GM18951 (cell line): ENCODE measurements around the gene ABHD12.

ENCODE experiments used
- POLR2A ChIP-seq: IDR thresholded peaks from 4 replicates; pipeline ENCODE4 v1.6.1; 2011; ENCODE audit warnings: mild to moderate bottlenecking; ENCODE audit not compliant: insufficient read length, insufficient read depth; ENCODE audit errors: extremely low read depth
- in situ Hi-C: fragments of 300-500 bp; cut with MboI; formaldehyde crosslinking; loops from one replicate; pipeline ENCODE4 v1.12.0; 2022; ENCODE audit warnings: low sequenced_read_pairs, mixed read lengths, inconsistent platforms; ENCODE audit not compliant: unreplicated experiment

ABHD12 gene

GRCh38 chr20:25296094-25297093, 94.2 kb downstream of the ABHD12 start:
- TF ChIP-seq POLR2A, result no peak
- in situ Hi-C loops, result no loop called here

- no peak for TF ChIP-seq POLR2A
- in situ Hi-C loops, result no loop called here
These were observed 95.1 kb downstream of the ABHD12 start for GRCh38 chr20:25295386-25296093.

- in situ Hi-C loops, result no loop called here
- peak; percentile 28 for TF ChIP-seq POLR2A
These were observed 95.9 kb downstream of the ABHD12 start for GRCh38 chr20:25294459-25295385.

- TF ChIP-seq POLR2A, result no peak
- in situ Hi-C loops, result no loop called here
These were observed 96.7 kb downstream of the ABHD12 start for GRCh38 chr20:25293910-25294458.

GRCh38 chr20:25293507-25293906, 97.1 kb downstream of the ABHD12 start:
- no peak for TF ChIP-seq POLR2A
- in situ Hi-C loops, result no loop called here

GRCh38 chr20:25292176-25292891, 98.3 kb downstream of the ABHD12 start:
- in situ Hi-C loops, result no loop called here

GRCh38 chr20:25291432-25292133, 99.1 kb downstream of the ABHD12 start:
- TF ChIP-seq POLR2A, result no peak
- in situ Hi-C loops, result no loop called here

More at GRCh38 chr20:25292176-25292891, 98.3 kb downstream of the ABHD12 start:
- no peak for TF ChIP-seq POLR2A

- TF ChIP-seq POLR2A, result no peak
- in situ Hi-C loops, result no loop called here
These were observed 99.8 kb downstream of the ABHD12 start for GRCh38 chr20:25290646-25291431.

- in situ Hi-C loops, result no loop called here
- TF ChIP-seq POLR2A, result no peak
These were observed 100.6 kb downstream of the ABHD12 start for GRCh38 chr20:25289886-25290597.
